Measurements from ENCODE around the gene CEP170. TPM values are rescaled to one million over a fixed set of nuclear protein-coding genes. Genes with fewer than 3 reads are reported as not detected.
"Not testable (repeated sequence)": the region's sequence is repeated elsewhere in the genome, so short reads cannot be mapped to it uniquely, and the experiment has no call there.

Gene CEP170
- total RNA-seq, 6 experiments from 2014 or later = 98.6 to 131 (median 117) TPM

DNA sequence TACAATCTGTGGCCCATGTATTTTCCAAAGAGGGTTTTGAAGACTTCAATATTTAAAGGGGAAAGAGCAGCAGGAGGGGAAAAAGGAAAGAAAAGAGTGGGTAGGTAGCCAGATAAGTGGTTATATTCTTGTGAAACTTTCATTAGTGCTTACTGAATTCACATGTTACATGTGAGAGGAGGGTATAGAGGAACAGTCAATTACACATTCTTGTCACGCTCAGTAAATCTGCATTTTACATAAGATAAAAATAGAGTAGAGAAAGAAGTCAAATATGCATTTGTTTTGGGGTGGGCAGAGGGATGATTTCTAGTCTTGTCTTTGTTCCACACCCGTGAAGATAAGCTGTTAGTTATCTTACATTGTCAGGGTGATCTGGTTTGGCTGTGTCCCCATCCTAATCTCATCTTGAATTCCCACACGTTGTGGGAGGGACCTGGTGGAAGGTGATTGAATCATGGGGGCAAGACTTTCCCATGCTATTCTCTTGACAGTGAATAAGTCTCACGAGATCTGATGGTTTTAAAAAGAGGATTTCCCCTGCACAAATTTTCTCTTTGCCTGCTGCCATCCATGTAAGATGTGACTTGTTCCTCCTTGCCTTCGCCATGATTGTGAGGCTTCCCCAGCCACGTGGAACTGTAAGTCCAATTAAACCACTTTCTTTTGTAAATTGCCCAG is 149.3 kb downstream of the CEP170 start:
- H3K36me3 Mint-ChIP-seq (ENCODE audit: low read depth); H3K9me3 Mint-ChIP-seq; H3K4me1 Mint-ChIP-seq (ENCODE audit: low read depth); H3K27me3 Mint-ChIP-seq (ENCODE audit: insufficient read depth); H3K27ac Mint-ChIP-seq; DNase-seq; H3K4me3 Mint-ChIP-seq: not testable (repeated sequence)

DNA sequence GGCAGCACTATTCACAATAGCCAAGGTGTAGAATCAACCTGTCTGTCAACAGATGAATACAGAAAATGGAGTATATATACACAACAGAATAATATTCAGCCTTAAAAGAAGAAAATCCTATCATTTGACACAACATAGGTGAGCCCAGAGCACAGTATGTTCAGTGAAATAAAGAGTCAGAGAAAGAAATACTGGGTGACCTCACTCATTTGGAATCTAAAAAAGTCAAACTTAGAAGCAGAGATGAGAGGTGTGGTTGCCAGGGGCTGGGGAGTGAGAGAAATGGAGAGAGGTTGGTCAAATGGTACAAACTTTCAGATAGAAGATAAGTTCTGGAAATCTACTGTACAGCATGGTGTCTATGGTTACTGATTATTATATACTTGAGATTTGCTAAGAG is 150.0 kb downstream of the CEP170 start:
- not testable (repeated sequence) for DNase-seq; H3K36me3 Mint-ChIP-seq (ENCODE audit: low read depth); H3K27me3 Mint-ChIP-seq (ENCODE audit: insufficient read depth); H3K4me1 Mint-ChIP-seq (ENCODE audit: low read depth); H3K9me3 Mint-ChIP-seq; H3K27ac Mint-ChIP-seq; H3K4me3 Mint-ChIP-seq

DNA sequence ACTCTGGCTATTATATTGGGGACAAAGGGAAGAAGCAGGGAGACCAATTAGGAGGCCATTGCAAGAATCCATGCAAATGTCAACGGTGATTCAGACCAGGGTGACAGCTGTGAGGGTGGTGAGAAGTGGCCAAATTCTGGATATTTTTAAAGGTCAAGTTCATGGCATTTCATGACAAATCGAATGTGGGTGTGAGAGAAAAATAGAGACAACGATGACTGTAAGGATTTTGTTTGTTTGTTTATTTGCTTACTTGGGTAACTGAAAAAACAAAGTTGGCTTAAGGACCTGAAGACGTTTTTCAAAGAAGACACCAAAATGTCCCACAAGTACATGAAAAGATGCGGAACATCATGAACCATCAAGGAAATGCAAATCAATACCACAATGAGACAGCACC is 150.6 kb downstream of the CEP170 start:
- H3K9me3 Mint-ChIP-seq; DNase-seq; H3K36me3 Mint-ChIP-seq (ENCODE audit: low read depth); H3K4me1 Mint-ChIP-seq (ENCODE audit: low read depth); H3K4me3 Mint-ChIP-seq; H3K27ac Mint-ChIP-seq; H3K27me3 Mint-ChIP-seq (ENCODE audit: insufficient read depth): not testable (repeated sequence)

GRCh38 chr1:243101551-243102050 is 153.5 kb downstream of the CEP170 start:
- H3K27me3 Mint-ChIP-seq (ENCODE audit: insufficient read depth); H3K36me3 Mint-ChIP-seq (ENCODE audit: low read depth); H3K27ac Mint-ChIP-seq; H3K4me1 Mint-ChIP-seq (ENCODE audit: low read depth); DNase-seq; H3K9me3 Mint-ChIP-seq: not testable (repeated sequence)
- peak overlapping the region; percentile 42; the same call in 1 of the 2 replicates for H3K4me3 Mint-ChIP-seq

DNA sequence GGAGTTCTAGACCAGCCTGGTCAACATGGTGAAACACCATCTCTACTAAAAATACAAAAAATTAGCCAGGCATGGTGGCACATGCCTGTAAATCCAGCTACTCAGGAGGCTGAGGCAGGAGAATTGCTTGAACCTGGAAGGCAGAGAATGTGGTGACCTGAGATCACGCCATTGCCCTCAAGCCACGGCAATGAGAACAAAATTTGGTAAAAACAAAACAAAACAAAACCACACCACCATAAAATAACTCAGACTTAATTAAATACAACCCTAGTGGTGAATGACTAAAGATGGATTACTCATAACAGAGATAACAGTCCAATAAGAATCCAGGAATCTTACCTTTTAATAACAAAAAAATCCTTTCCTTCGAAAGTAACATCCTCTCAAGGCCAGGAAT is 167.7 kb downstream of the CEP170 start:
- not testable (repeated sequence) for H3K4me3 Mint-ChIP-seq; H3K9me3 Mint-ChIP-seq; H3K36me3 Mint-ChIP-seq (ENCODE audit: low read depth); H3K4me1 Mint-ChIP-seq (ENCODE audit: low read depth); H3K27me3 Mint-ChIP-seq (ENCODE audit: insufficient read depth); H3K27ac Mint-ChIP-seq
- DNase-seq = peak; percentile 38

Other genes with a start within 250 kb of the CEP170 start
- gene SDCCAG8, start 760 bp upstream of the CEP170 start, total RNA-seq (2021; fragmentation: NEBNext Ultra II Directional; extraction: Animal tissue kit (Norgen Biotek cat#: 25700)) = 10 to 100 TPM; 22.3 to 31.2 (median 26.1) TPM